HepG2 (cell line): ENCODE data around the gene BPIFA2. TPM values are rescaled to one million over a fixed set of nuclear protein-coding genes. Genes with fewer than 3 reads are reported as not detected.

Experiments used
- AHDC1 ChIP-seq: sonication (generic); formaldehyde crosslinking; IDR thresholded peaks from 2 replicates; pipeline ENCODE4 v1.5.1; 2020; ENCODE audit warnings: mild to moderate bottlenecking, missing genetic modification reagents, borderline replicate concordance
- ATF7 ChIP-seq, 2 experiments: fragments of 450-650 bp in 1 of 2; sonication (generic) in 1 of 2; formaldehyde crosslinking in 1 of 2; IDR thresholded peaks; 2 replicates each; pipeline versions ENCODE4 v1.4.0 to v1.6.1; 2016 to 2020; ENCODE audit warnings: antibody characterized with exemption in 1 of 2, mild to moderate bottlenecking in 1 of 2, missing genetic modification reagents in 1 of 2
- BORCS8-MEF2B ChIP-seq: sonication (generic); formaldehyde crosslinking; IDR thresholded peaks from 2 replicates; pipeline ENCODE4 v1.8.0; 2022; ENCODE audit warnings: mild to moderate bottlenecking, missing genetic modification reagents
- CENPT ChIP-seq: sonication (generic); formaldehyde crosslinking; IDR thresholded peaks from 2 replicates; pipeline ENCODE4 v1.8.0; 2022; ENCODE audit warnings: low read depth, mild to moderate bottlenecking, moderate library complexity, missing genetic modification reagents
- CHCHD3 ChIP-seq: sonication (generic); formaldehyde crosslinking; IDR thresholded peaks from 2 replicates; pipeline ENCODE4 v1.8.0; 2022; ENCODE audit warnings: mild to moderate bottlenecking, missing genetic modification reagents, moderate library complexity
- DBP ChIP-seq: sonication (generic); formaldehyde crosslinking; IDR thresholded peaks from 2 replicates; pipeline ENCODE4 v1.4.0; 2020; ENCODE audit warnings: missing genetic modification reagents; ENCODE audit errors: not compliant biosample characterization
- EEA1 ChIP-seq: sonication (generic); formaldehyde crosslinking; IDR thresholded peaks from 2 replicates; pipeline ENCODE4 v1.5.1; 2020; ENCODE audit warnings: mild to moderate bottlenecking, missing genetic modification reagents, borderline replicate concordance
- ETS1 ChIP-seq: sonication (generic); formaldehyde crosslinking; IDR thresholded peaks from 2 replicates; pipeline ENCODE4 v1.4.0; 2020; ENCODE audit warnings: missing genetic modification reagents
- KDM1A ChIP-seq: IDR thresholded peaks from 2 replicates; pipeline ENCODE4 v1.6.1; 2016; ENCODE audit warnings: missing compliant biosample characterization
- LRRFIP1 ChIP-seq: sonication (generic); formaldehyde crosslinking; conservative IDR thresholded peaks from 2 replicates; pipeline ENCODE4 v1.4.0; 2020; ENCODE audit warnings: missing genetic modification reagents
- SMAD9 ChIP-seq: sonication (generic); formaldehyde crosslinking; IDR thresholded peaks from 2 replicates; pipeline ENCODE4 v1.5.1; 2020; ENCODE audit warnings: mild to moderate bottlenecking, missing genetic modification reagents
- SNAPC2 ChIP-seq: sonication (generic); formaldehyde crosslinking; IDR thresholded peaks from 2 replicates; pipeline ENCODE4 v1.8.1; 2022; ENCODE audit warnings: mild to moderate bottlenecking, missing genetic modification reagents
- STAT5B ChIP-seq: sonication (generic); formaldehyde crosslinking; IDR thresholded peaks from 2 replicates; pipeline ENCODE4 v1.4.0; 2020; ENCODE audit warnings: missing genetic modification reagents
- TEAD2 ChIP-seq: sonication (generic); formaldehyde crosslinking; IDR thresholded peaks from 2 replicates; pipeline ENCODE4 v1.9.0; 2021; ENCODE audit warnings: missing genetic modification reagents
- TRIM24 ChIP-seq: sonication (generic); formaldehyde crosslinking; IDR thresholded peaks from 2 replicates; pipeline ENCODE4 v1.8.0; 2022; ENCODE audit warnings: mild to moderate bottlenecking, missing genetic modification reagents
- ZC3H13 ChIP-seq: sonication (generic); formaldehyde crosslinking; IDR thresholded peaks from 2 replicates; pipeline ENCODE4 v1.8.1; 2023; ENCODE audit warnings: mild to moderate bottlenecking, missing genetic modification reagents, moderate library complexity
- ZFAT ChIP-seq: sonication (generic); formaldehyde crosslinking; conservative IDR thresholded peaks from 2 replicates; pipeline ENCODE4 v1.8.1; 2023; ENCODE audit warnings: missing genetic modification reagents, inconsistent platforms
- ZFP1 ChIP-seq: IDR thresholded peaks from 2 replicates; pipeline ENCODE4 v1.6.1; 2016
- ZNF335 ChIP-seq: sonication (generic); formaldehyde crosslinking; IDR thresholded peaks from 2 replicates; pipeline ENCODE4 v1.4.0; 2020; ENCODE audit warnings: missing genetic modification reagents
- ZNF570 ChIP-seq: sonication (generic); formaldehyde crosslinking; IDR thresholded peaks from 2 replicates; pipeline ENCODE4 v1.4.0; 2020; ENCODE audit warnings: mild to moderate bottlenecking, missing genetic modification reagents, borderline replicate concordance
- polyA plus RNA-seq, 8 experiments: library from polyadenylated mRNA; depleted of rRNA in 3 of 8; stranded (reverse) in 7 of 8; unstranded in 1 of 8; fragments of >200 nt; fragmentation: Illumina TruSeq in 4 of 8; extraction: Trizol in 4 of 8; gene quantifications; 2 replicates each; pipeline versions ENCODE4 v1.2.1 to v1.2.3, GENCODE V29; 2011 to 2016; ENCODE audit warnings: low read depth in 4 of 8, missing spikeins in 1 of 8, mixed read lengths in 1 of 8; ENCODE audit not compliant: insufficient read depth in 1 of 8
- total RNA-seq, 5 experiments: library from RNA; depleted of rRNA; stranded (reverse); fragments of >200 nt; fragmentation: Illumina TruSeq; extraction: Trizol; gene quantifications; 2 replicates each; pipeline ENCODE4 v1.2.3, GENCODE V29; 2016; ENCODE audit warnings: low read depth in 1 of 5

Gene BPIFA2
- total and polyA plus RNA-seq, 2 of the 13 experiments (the other 11 are each of a cell fraction or from before 2014, with no cell fraction given), result not detected

GRCh38 chr20:33209789-33210188 is 41.8 kb downstream of the BPIFA2 start (continued):
- peak; percentile 99 for TF ChIP-seq STAT5B (CRISPR knock-in tag)
- TF ChIP-seq CHCHD3 (CRISPR knock-in tag), result peak; percentile 81; the same call in 1 of the 2 replicates
- TF ChIP-seq ZNF335 (CRISPR knock-in tag), result peak; percentile 95
- peak; percentile 94 for TF ChIP-seq ZC3H13 (CRISPR knock-in tag)
- TF ChIP-seq ZFAT (CRISPR knock-in tag), result peak; percentile 71; the same call in 1 of the 2 replicates
- TF ChIP-seq TRIM24 (CRISPR knock-in tag), result no peak
- TF ChIP-seq AHDC1 (CRISPR knock-in tag), result no peak
- TF ChIP-seq ZFP1 (CRISPR knock-in tag), result peak; percentile 91; the same call in 1 of the 2 replicates
- peak; percentile 97 for TF ChIP-seq SNAPC2 (CRISPR knock-in tag)
- TF ChIP-seq TEAD2 (CRISPR knock-in tag), result peak; percentile 98
- TF ChIP-seq EEA1, result no peak
- TF ChIP-seq SMAD9, result peak; percentile 95; the same call in 1 of the 2 replicates
- TF ChIP-seq ETS1 (CRISPR knock-in tag), result peak; percentile 98
- TF ChIP-seq KDM1A (CRISPR knock-in tag), result no peak
- no peak for TF ChIP-seq ATF7 (IDR thresholded peaks at IDR 0.05)
- TF ChIP-seq ATF7 (CRISPR knock-in tag; IDR thresholded peaks at IDR 0.05), result no peak
- peak; percentile 97 for TF ChIP-seq LRRFIP1 (CRISPR knock-in tag)
- peak; percentile 93 for TF ChIP-seq DBP (CRISPR knock-in tag)
- no peak; the same call in 1 of the 2 replicates for TF ChIP-seq ZNF570
- peak; percentile 99 for TF ChIP-seq BORCS8-MEF2B (CRISPR knock-in tag)
- peak; percentile 81; the same call in 1 of the 2 replicates for TF ChIP-seq CENPT (CRISPR knock-in tag)
